Measurements from ENCODE around the gene TUBA1B. TPM values are rescaled to one million over a fixed set of nuclear protein-coding genes. Genes with fewer than 3 reads are reported as not detected.
"Not testable (repeated sequence)": the region's sequence is repeated elsewhere in the genome, so short reads cannot be mapped to it uniquely, and the experiment has no call there.

TUBA1B gene
- total RNA-seq, 4 donors from 2014 or later: 199 to 347 (median 240) TPM

GRCh38 chr12:49130151-49131050 is 794 bp downstream of the TUBA1B start:
- peak overlapping the region; percentile 98 for H3K4me3 ChIP-seq (ENCODE audit: low read depth, poor library complexity, severe bottlenecking)
- DNase-seq (ENCODE audit: low spot score in 2 of 2): peak; percentile 90 to 98
- WGBS, 2 donors: 0 to 1% methylated on average over 58 of the region's 66 CpGs
- TF ChIP-seq CTCF (IDR thresholded peaks at IDR 0.05): peak in 1 of 3 donors; percentile 82
- TF ChIP-seq POLR2A (IDR thresholded peaks at IDR 0.05): peak in 1 of 2 donors; percentile 11
- intact Hi-C loops (cut with DNase I; ENCODE audit: low total_unique reads): no loop called here

GRCh38 chr12:49129332-49130150 is 1.7 kb downstream of the TUBA1B start:
- DNase-seq (ENCODE audit: low spot score in 2 of 2): no peak
- 33 to 38% methylated on average over 18 of the region's 18 CpGs for WGBS, 2 donors
- peak overlapping the region; percentile 98 for H3K4me3 ChIP-seq (ENCODE audit: low read depth, poor library complexity, severe bottlenecking)
- intact Hi-C loops (cut with DNase I; ENCODE audit: low total_unique reads): no loop called here
- TF ChIP-seq POLR2A (IDR thresholded peaks at IDR 0.05): no peak
- TF ChIP-seq CTCF (IDR thresholded peaks at IDR 0.05): no peak

- H3K4me3 ChIP-seq (ENCODE audit: low read depth, poor library complexity, severe bottlenecking); intact Hi-C loops (cut with DNase I; ENCODE audit: low total_unique reads): not testable (repeated sequence)
- 96 to 97% methylated on average over 5 to 8 of the region's 8 CpGs for WGBS, 2 donors
Measured at GRCh38 chr12:49127971-49128370, 3.2 kb downstream of the TUBA1B start.

GRCh38 chr12:49126852-49127763 is 4.1 kb downstream of the TUBA1B start:
- no peak overlapping the region for H3K4me3 ChIP-seq (ENCODE audit: low read depth, poor library complexity, severe bottlenecking)
- intact Hi-C loops (cut with DNase I; ENCODE audit: low total_unique reads): no loop called here
- TF ChIP-seq CTCF (IDR thresholded peaks at IDR 0.05): no peak
- no peak for TF ChIP-seq POLR2A (IDR thresholded peaks at IDR 0.05)
- 73 to 86% methylated on average over 4 of the region's 4 CpGs for WGBS, 2 donors
- no peak for DNase-seq (ENCODE audit: low spot score in 2 of 2)

More at GRCh38 chr12:49127971-49128370, 3.2 kb downstream of the TUBA1B start:
- DNase-seq (ENCODE audit: low spot score in 2 of 2): not testable (repeated sequence)

GRCh38 chr12:49121047-49121696 is 10.0 kb downstream of the TUBA1B start:
- intact Hi-C loops (cut with DNase I; ENCODE audit: low total_unique reads): loop anchor here (5.0 kb wide), 1 partner anchor 34 kb away; no protein-coding TSS in a partner anchor
- no peak for TF ChIP-seq POLR2A (IDR thresholded peaks at IDR 0.05)
- peak in 1 of 3 donors; percentile 20 for TF ChIP-seq CTCF (IDR thresholded peaks at IDR 0.05)
- H3K4me3 ChIP-seq (ENCODE audit: low read depth, poor library complexity, severe bottlenecking): no peak overlapping the region
- no peak for DNase-seq (ENCODE audit: low spot score in 2 of 2)
- WGBS, 2 donors: 27 to 34% methylated on average over 6 of the region's 6 CpGs
